Liver (tissue), 9 donors: ENCODE results near the gene TARS2. TPM values are rescaled to one million over a fixed set of nuclear protein-coding genes. Genes with fewer than 3 reads are reported as not detected.

Experiments used
- DNase-seq: peaks from one replicate; pipeline ENCODE4 v3.0.0-alpha.2; 2017; ENCODE audit warnings: low spot score
- H3K27ac ChIP-seq, 2 donors: one replicate each; pipeline ENCODE4 v1.7.0; 2013; ENCODE audit warnings: inconsistent platforms in 2 of 2, low read length in 2 of 2, control low read depth in 1 of 2, low read depth in 1 of 2, mild to moderate bottlenecking in 1 of 2
- H3K27me3 ChIP-seq, 4 donors: one replicate each; pipeline versions ENCODE4 v1.6.1 to v1.7.0; 2013; ENCODE audit warnings: low read length in 3 of 4, inconsistent platforms in 1 of 4, mild to moderate bottlenecking in 1 of 4, moderate library complexity in 1 of 4; ENCODE audit not compliant: control insufficient read depth in 4 of 4, insufficient read depth in 4 of 4
- H3K36me3 ChIP-seq, 4 donors: one replicate each; pipeline versions ENCODE4 v1.6.1 to v1.7.0; 2013; ENCODE audit warnings: low read length in 3 of 4, mild to moderate bottlenecking in 3 of 4, low read depth in 1 of 4, moderate library complexity in 1 of 4; ENCODE audit not compliant: control insufficient read depth in 4 of 4, insufficient read depth in 3 of 4
- H3K4me1 ChIP-seq, 4 donors: one replicate each; pipeline versions ENCODE4 v1.6.1 to v1.7.0; 2013; ENCODE audit warnings: low read length in 3 of 4, mild to moderate bottlenecking in 3 of 4, moderate library complexity in 1 of 4; ENCODE audit not compliant: control insufficient read depth in 4 of 4, insufficient read depth in 4 of 4
- H3K4me3 ChIP-seq, 3 donors: one replicate each; pipeline versions ENCODE4 v1.6.1 to v1.7.0; 2013; ENCODE audit warnings: low read length in 3 of 3, control low read depth in 1 of 3, low read depth in 1 of 3, mild to moderate bottlenecking in 1 of 3
- H3K9ac ChIP-seq, 2 donors: one replicate each; pipeline ENCODE4 v1.7.0; 2013; ENCODE audit warnings: low read length in 2 of 2, mild to moderate bottlenecking in 2 of 2, moderate library complexity in 2 of 2, control low read depth in 1 of 2, low read depth in 1 of 2
- H3K9me3 ChIP-seq, 4 donors: one replicate each; pipeline versions ENCODE4 v1.6.1 to v1.7.0; 2013; ENCODE audit warnings: low read length in 3 of 4; ENCODE audit not compliant: control insufficient read depth in 4 of 4
- ATF3 ChIP-seq: IDR thresholded peaks from 2 replicates; pipeline ENCODE4 v1.6.1; 2016; ENCODE audit warnings: antibody characterized with exemption
- EGR1 ChIP-seq, 2 donors: IDR thresholded peaks; 2 replicates each; pipeline ENCODE4 v1.6.1; 2016 to 2018; ENCODE audit warnings: antibody characterized with exemption in 2 of 2, low read depth in 2 of 2
- FOXA2 ChIP-seq: IDR thresholded peaks from 2 replicates; pipeline ENCODE4 v1.6.1; 2016; ENCODE audit warnings: antibody characterized with exemption
- HNF4A ChIP-seq, 2 donors: conservative IDR thresholded peaks; 2 replicates each; pipeline ENCODE4 v1.6.1; 2016; ENCODE audit warnings: antibody characterized with exemption in 2 of 2, mild to moderate bottlenecking in 2 of 2
- HNF4G ChIP-seq: IDR thresholded peaks from 2 replicates; pipeline ENCODE4 v1.6.1; 2016; ENCODE audit warnings: antibody characterized with exemption
- JUND ChIP-seq, 2 donors: IDR thresholded peaks; 2 replicates each; pipeline ENCODE4 v1.6.1; 2016; ENCODE audit warnings: antibody characterized with exemption in 2 of 2
- MAX ChIP-seq: IDR thresholded peaks from 2 replicates; pipeline ENCODE4 v1.6.1; 2016; ENCODE audit warnings: antibody characterized with exemption
- REST ChIP-seq: IDR thresholded peaks from 2 replicates; pipeline ENCODE4 v1.6.1; 2016; ENCODE audit warnings: antibody characterized with exemption, mild to moderate bottlenecking
- RXRA ChIP-seq, 2 donors: IDR thresholded peaks; 2 replicates each; pipeline ENCODE4 v1.6.1; 2017 to 2018; ENCODE audit warnings: antibody characterized with exemption in 2 of 2, mild to moderate bottlenecking in 1 of 2
- SP1 ChIP-seq: IDR thresholded peaks from 2 replicates; pipeline ENCODE4 v1.6.1; 2018; ENCODE audit warnings: antibody characterized with exemption, mild to moderate bottlenecking
- YY1 ChIP-seq: IDR thresholded peaks from 2 replicates; pipeline ENCODE4 v1.6.1; 2016; ENCODE audit warnings: antibody characterized with exemption, mild to moderate bottlenecking
- WGBS: extraction: QIAGEN DNeasy Blood & Tissue Kit; methylation state at CpG from one replicate; pipeline ENCODE4 v1.1.7; 2013; 5-methylcytosine and 5-hydroxymethylcytosine counted together
- polyA plus RNA-seq, 2 donors: library from polyadenylated mRNA; stranded (reverse) in 1 of 2; unstranded in 1 of 2; fragments of 200-250 nt in 1 of 2; fragments of >200 nt in 1 of 2; fragmentation: Nextera tagmentation in 1 of 2; extraction: Ambion mirVana in 1 of 2; gene quantifications; one replicate each; pipeline versions ENCODE4 v1.2.1 to v1.2.3, GENCODE V29; 2013 to 2015
- total RNA-seq, 2 donors: library from RNA; depleted of rRNA; stranded (reverse); fragments of >200 nt; gene quantifications; one replicate each; pipeline ENCODE4 v1.2.3, GENCODE V29; 2014
- donor health status: healthy.
- donor health status: healthy.
- donor health status: healthy.
- donor health status: healthy.
- donor health status: healthy.

The TARS2 gene
- total and polyA plus RNA-seq, 4 donors, result 10.9 to 20.8 (median 18.6) TPM

- 76% methylated on average over 6 of the region's 6 CpGs for WGBS
- no peak overlapping the region for H3K9ac ChIP-seq
- DNase-seq, result no peak
- H3K27me3 ChIP-seq, result no peaks in the 10 kb centered on the region
- H3K36me3 ChIP-seq, result peaks cover 7 to 40% (median 31%) of the 10 kb centered on the region in 4 donors
- H3K27ac ChIP-seq, result no peak overlapping the region
- no peak for TF ChIP-seq HNF4A (conservative IDR thresholded peaks at IDR 0.05)
- no peak overlapping the region for H3K4me3 ChIP-seq
- H3K9me3 ChIP-seq, result no peaks in the 10 kb centered on the region
- H3K4me1 ChIP-seq, result peaks cover 0 to 3% (median 0%) of the 10 kb centered on the region in 4 donors
These were observed 18.2 kb downstream of the TARS2 start for GRCh38 chr1:150505431-150505830.

- Histone ChIP-seq H3K27ac (peak within 1 kb of the TSS; percentile 47 to 66), H3K36me3 (peaks cover 3 to 33% (median 27%) of the 10 kb centered on the region in 4 donors)
These were observed 21.0 kb downstream of the TARS2 start, which contains the start of gene ECM1 for GRCh38 chr1:150507912-150508864. TSS of gene ECM1 (plus strand) at chr1:150508109. CDS start at chr1:150508210, 101 bp downstream.

GRCh38 chr1:150508982-150509381 is 21.8 kb downstream of the TARS2 start:
- TF ChIP-seq REST (no peak), ATF3 (no peak), EGR1 (IDR thresholded peaks at IDR 0.05; ENCODE audit: low read depth in 2 of 2) (no peak), HNF4G (no peak), RXRA (IDR thresholded peaks at IDR 0.05) (no peak), YY1 (no peak), MAX (no peak), HNF4A (conservative IDR thresholded peaks at IDR 0.05) (no peak), SP1 (no peak), FOXA2 (no peak)
- H3K36me3 ChIP-seq, result peaks cover 3 to 32% (median 26%) of the 10 kb centered on the region in 4 donors
- H3K9me3 ChIP-seq, result no peaks in the 10 kb centered on the region
- peak overlapping the region in 1 of 2 donors; percentile 22 for H3K27ac ChIP-seq
- H3K4me3 ChIP-seq, result no peak overlapping the region
- no peaks in the 10 kb centered on the region for H3K27me3 ChIP-seq
- peaks cover 0 to 3% (median 0%) of the 10 kb centered on the region in 4 donors for H3K4me1 ChIP-seq
- no peak for DNase-seq
- 78% methylated on average over 4 of the region's 4 CpGs for WGBS
- H3K9ac ChIP-seq, result no peak overlapping the region

More at GRCh38 chr1:150507912-150508864, 21.0 kb downstream of the TARS2 start, which contains the start of gene ECM1:
- H3K4me1 ChIP-seq, result peaks cover 0 to 3% (median 0%) of the 10 kb centered on the region in 4 donors
- no peak within 1 kb of the TSS for H3K4me3 ChIP-seq
- WGBS, result 75% methylated on average over 7 of the region's 7 CpGs
- no peak for TF ChIP-seq MAX
- TF ChIP-seq JUND (IDR thresholded peaks at IDR 0.05), result peak; percentile 55 to 57
- H3K9me3 ChIP-seq, result no peaks in the 10 kb centered on the region
- no peaks in the 10 kb centered on the region for H3K27me3 ChIP-seq
- no peak within 1 kb of the TSS for H3K9ac ChIP-seq
- no peak for DNase-seq
